Measurements from ENCODE around the gene CHD6. TPM values are rescaled to one million over a fixed set of nuclear protein-coding genes. Genes with fewer than 3 reads are reported as not detected.

CHD6 gene
- total and polyA plus RNA-seq, 5 donors from 2014 or later = 33.4 to 87.4 (median 39.7) TPM

DNA sequence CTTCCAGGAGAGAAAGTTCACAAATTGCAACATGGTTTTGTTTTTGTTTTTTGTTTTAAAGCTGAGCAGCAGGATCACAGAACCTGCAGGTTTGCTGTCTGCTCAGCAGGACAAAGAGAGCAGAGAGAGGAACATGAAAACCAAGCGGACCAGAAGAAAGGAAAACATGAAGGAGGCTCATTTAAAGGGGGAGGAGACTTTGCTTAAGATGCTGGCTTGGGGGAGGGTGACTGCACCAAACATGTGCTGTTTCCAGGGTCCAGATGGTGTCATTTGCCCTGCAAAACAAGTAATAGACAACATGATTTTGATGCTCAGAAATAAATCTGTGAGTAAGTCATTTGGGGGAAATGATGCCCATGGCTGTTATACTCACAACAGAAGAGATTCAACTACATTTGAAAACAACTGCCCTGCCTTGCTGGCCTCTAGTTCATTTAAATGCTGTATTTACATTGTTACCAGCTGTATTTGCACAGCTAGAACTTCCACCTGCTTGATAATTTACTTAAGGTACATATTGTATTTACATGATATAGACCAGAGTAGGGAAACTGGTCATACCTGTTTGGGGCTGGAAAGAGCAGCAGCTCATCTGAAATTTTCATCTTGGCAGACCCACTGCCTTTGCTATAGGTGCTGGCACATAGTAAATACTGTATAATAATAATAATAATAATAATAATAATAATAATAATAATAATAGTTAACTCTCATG lies 32.2 kb upstream of the CHD6 start:
- no peaks in the 10 kb centered on the region for H3K9me3 ChIP-seq (ENCODE audit: control insufficient read depth in 2 of 2, low read length in 2 of 2)
- Mint-ChIP-seq H3K36me3 (no peaks in the 10 kb centered on the region), H3K27ac (no peak overlapping the region), H3K4me3 (no peak overlapping the region), H3K27me3 (no peaks in the 10 kb centered on the region), H3K4me1 (no peaks in the 10 kb centered on the region), H3K9me3 (peaks cover 0 to 1% (median 0%) of the 10 kb centered on the region in 7 donors)
- no peaks in the 10 kb centered on the region for H3K4me1 ChIP-seq (ENCODE audit: control insufficient read depth, insufficient read depth, low read length, poor library complexity, severe bottlenecking)
- H3K27ac ChIP-seq (ENCODE audit: insufficient read depth, low read length, poor library complexity, severe bottlenecking) = no peak overlapping the region
- H3K36me3 ChIP-seq (ENCODE audit: control insufficient read depth, insufficient read depth, low read length) = no peaks in the 10 kb centered on the region
- ATAC-seq (ENCODE audit: low read depth in 2 of 2) (no peak), DNase-seq (no peak)
- H3K27me3 ChIP-seq (ENCODE audit: control insufficient read depth, insufficient read depth, low read length) = peaks cover 9% of the 10 kb centered on the region
- no peak overlapping the region for H3K4me3 ChIP-seq (ENCODE audit: low read depth, low read length)

DNA sequence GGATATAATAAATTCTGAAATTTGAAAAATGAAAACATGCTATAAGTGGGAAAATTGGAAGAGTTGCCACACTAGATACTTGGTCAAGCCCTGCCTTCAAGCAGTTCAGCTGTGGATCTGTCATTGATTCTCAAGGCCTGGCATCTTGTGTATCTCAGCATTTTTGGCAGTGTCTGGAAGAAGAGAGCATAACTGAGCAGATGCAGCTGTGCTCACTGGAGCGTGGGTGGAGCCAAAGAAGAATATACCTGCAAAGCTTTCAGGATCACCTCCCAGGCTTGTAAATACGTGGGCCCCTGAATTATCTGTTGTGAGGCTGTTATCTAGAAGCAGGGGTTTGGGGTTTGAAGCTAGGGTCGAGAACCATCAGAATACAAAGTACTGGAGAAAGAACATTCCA lies 31.3 kb upstream of the CHD6 start:
- ATAC-seq (ENCODE audit: low read depth in 2 of 2) (no peak), DNase-seq (no peak)
- Mint-ChIP-seq H3K4me1 (no peaks in the 10 kb centered on the region), H3K27ac (no peak overlapping the region), H3K36me3 (no peaks in the 10 kb centered on the region), H3K27me3 (peaks cover under 1% of the 10 kb centered on the region), H3K4me3 (no peak overlapping the region), H3K9me3 (peaks cover 0 to 1% (median 0%) of the 10 kb centered on the region in 7 donors)
- no peaks in the 10 kb centered on the region for H3K9me3 ChIP-seq (ENCODE audit: control insufficient read depth in 2 of 2, low read length in 2 of 2)
- H3K4me3 ChIP-seq (ENCODE audit: low read depth, low read length) = no peak overlapping the region
- H3K27me3 ChIP-seq (ENCODE audit: control insufficient read depth, insufficient read depth, low read length) = peaks cover 9% of the 10 kb centered on the region
- no peak overlapping the region for H3K27ac ChIP-seq (ENCODE audit: insufficient read depth, low read length, poor library complexity, severe bottlenecking)
- no peaks in the 10 kb centered on the region for H3K36me3 ChIP-seq (ENCODE audit: control insufficient read depth, insufficient read depth, low read length)
- H3K4me1 ChIP-seq (ENCODE audit: control insufficient read depth, insufficient read depth, low read length, poor library complexity, severe bottlenecking) = no peaks in the 10 kb centered on the region

DNA sequence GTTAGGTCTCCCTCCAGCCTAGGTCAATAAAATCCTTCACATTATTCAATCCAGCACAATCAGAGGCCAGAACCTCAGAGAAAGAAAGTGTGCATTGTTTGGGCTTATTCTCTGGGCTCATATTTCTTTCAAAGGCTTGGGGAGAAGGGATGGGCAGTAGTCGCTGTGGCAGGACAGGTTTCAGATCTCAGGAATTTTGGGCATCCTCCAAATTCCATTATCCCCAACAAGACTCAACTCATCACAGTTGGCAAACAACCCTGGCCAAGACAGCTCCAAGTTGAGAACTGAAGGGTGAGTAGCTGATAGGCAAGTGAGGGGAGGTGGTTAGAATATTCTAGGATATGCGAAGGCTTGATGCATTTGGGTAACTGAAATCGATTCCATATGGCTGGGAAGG lies 27.2 kb upstream of the CHD6 start:
- Histone ChIP-seq H3K27ac (ENCODE audit: insufficient read depth, low read length, poor library complexity, severe bottlenecking) (no peak overlapping the region), H3K4me3 (ENCODE audit: low read depth, low read length) (no peak overlapping the region), H3K36me3 (ENCODE audit: control insufficient read depth, insufficient read depth, low read length) (no peaks in the 10 kb centered on the region), H3K27me3 (ENCODE audit: control insufficient read depth, insufficient read depth, low read length) (peaks cover 10% of the 10 kb centered on the region), H3K9me3 (ENCODE audit: control insufficient read depth in 2 of 2, low read length in 2 of 2) (no peaks in the 10 kb centered on the region), H3K4me1 (ENCODE audit: control insufficient read depth, insufficient read depth, low read length, poor library complexity, severe bottlenecking) (no peaks in the 10 kb centered on the region)
- peaks cover 17% of the 10 kb centered on the region for H3K27me3 Mint-ChIP-seq
- no peak overlapping the region for H3K4me3 Mint-ChIP-seq
- no peaks in the 10 kb centered on the region for H3K36me3 Mint-ChIP-seq
- H3K4me1 Mint-ChIP-seq = no peaks in the 10 kb centered on the region
- peaks cover 0 to 1% (median 0%) of the 10 kb centered on the region in 7 donors for H3K9me3 Mint-ChIP-seq
- ATAC-seq (ENCODE audit: low read depth in 2 of 2) = no peak
- DNase-seq = no peak
- H3K27ac Mint-ChIP-seq = no peak overlapping the region

DNA sequence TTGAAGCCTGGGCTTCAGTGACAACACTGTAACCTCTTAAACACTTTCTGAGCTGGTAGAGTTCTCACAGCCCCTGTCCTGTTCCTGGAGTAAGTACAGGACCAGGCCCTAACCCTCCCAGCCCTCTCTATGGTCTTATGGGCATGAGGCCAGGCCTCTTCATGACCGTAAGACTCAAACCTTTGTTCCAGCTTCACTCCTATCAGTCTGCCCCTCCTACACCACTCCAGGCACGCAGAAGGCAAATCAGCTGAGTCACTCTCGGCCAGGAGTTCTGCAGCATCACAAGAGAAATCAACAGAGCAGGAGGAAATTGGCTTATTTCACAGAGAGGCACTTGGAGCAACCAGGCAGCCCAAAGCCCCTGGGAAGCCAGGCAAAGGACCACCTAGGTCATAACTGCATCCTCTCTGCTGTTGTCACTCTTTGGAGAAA lies 25.3 kb upstream of the CHD6 start:
- Mint-ChIP-seq H3K27me3 (peaks cover 34% of the 10 kb centered on the region), H3K9me3 (peaks cover 0 to 5% (median 0%) of the 10 kb centered on the region in 7 donors), H3K27ac (no peak overlapping the region), H3K36me3 (no peaks in the 10 kb centered on the region), H3K4me1 (peaks cover 0 to 3% (median 0%) of the 10 kb centered on the region in 4 donors), H3K4me3 (peak overlapping the region in 1 of 4 donors; percentile 34)
- Histone ChIP-seq H3K27ac (ENCODE audit: insufficient read depth, low read length, poor library complexity, severe bottlenecking) (no peak overlapping the region), H3K4me3 (ENCODE audit: low read depth, low read length) (no peak overlapping the region), H3K9me3 (ENCODE audit: control insufficient read depth in 2 of 2, low read length in 2 of 2) (no peaks in the 10 kb centered on the region), H3K27me3 (ENCODE audit: control insufficient read depth, insufficient read depth, low read length) (peaks cover 8% of the 10 kb centered on the region), H3K4me1 (ENCODE audit: control insufficient read depth, insufficient read depth, low read length, poor library complexity, severe bottlenecking) (no peaks in the 10 kb centered on the region), H3K36me3 (ENCODE audit: control insufficient read depth, insufficient read depth, low read length) (no peaks in the 10 kb centered on the region)
- ATAC-seq (ENCODE audit: low read depth in 2 of 2) (no peak), DNase-seq (no peak)

DNA sequence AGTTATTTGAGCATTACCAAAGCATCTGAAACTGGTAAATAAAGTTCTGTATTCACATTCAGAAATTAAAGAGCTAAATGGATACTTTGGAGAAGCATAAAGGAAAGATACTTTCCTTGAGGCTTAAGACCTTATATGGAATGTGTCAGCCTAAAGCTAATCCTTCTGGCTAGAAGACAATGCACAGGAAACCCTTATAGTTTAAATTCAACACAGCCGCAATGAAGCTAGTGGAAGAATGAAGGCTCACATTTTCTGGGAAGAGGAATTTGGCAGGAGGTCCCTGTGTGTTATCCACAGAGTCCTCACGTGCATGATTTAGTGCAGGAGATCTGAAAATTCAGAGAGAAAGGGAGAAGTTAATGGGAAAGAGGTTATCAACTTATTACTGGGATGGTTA lies 21.5 kb upstream of the CHD6 start:
- Histone ChIP-seq H3K9me3 (ENCODE audit: control insufficient read depth in 2 of 2, low read length in 2 of 2) (no peaks in the 10 kb centered on the region), H3K27me3 (ENCODE audit: control insufficient read depth, insufficient read depth, low read length) (peaks cover 18% of the 10 kb centered on the region), H3K4me3 (ENCODE audit: low read depth, low read length) (no peak overlapping the region), H3K27ac (ENCODE audit: insufficient read depth, low read length, poor library complexity, severe bottlenecking) (no peak overlapping the region), H3K4me1 (ENCODE audit: control insufficient read depth, insufficient read depth, low read length, poor library complexity, severe bottlenecking) (no peaks in the 10 kb centered on the region), H3K36me3 (ENCODE audit: control insufficient read depth, insufficient read depth, low read length) (no peaks in the 10 kb centered on the region)
- Mint-ChIP-seq H3K36me3 (no peaks in the 10 kb centered on the region), H3K27me3 (peaks cover 39% of the 10 kb centered on the region), H3K27ac (no peak overlapping the region), H3K4me1 (peaks cover 0 to 3% (median 0%) of the 10 kb centered on the region in 4 donors), H3K9me3 (peaks cover 0 to 5% (median 0%) of the 10 kb centered on the region in 7 donors), H3K4me3 (no peak overlapping the region)
- ATAC-seq (ENCODE audit: low read depth in 2 of 2) (no peak), DNase-seq (no peak)

DNA sequence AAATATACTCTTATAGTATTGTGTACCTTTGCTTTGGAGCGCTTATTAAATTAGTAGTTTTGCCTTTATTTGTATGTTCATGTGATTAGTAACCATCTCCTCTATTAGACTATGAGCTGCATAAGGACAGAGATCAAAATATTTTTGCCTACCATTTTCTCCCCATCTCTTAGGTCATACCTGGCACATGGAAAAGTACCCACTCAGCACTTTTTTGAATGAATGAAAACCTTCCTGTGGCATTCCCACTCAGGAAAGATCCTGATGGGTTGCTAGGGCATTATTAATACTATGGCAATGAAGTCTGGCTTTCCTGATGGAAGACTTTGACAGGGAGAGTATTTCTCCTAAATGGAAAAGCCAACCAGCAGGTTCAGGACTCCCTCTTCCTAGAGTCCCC lies 20.3 kb upstream of the CHD6 start:
- H3K27me3 ChIP-seq (ENCODE audit: control insufficient read depth, insufficient read depth, low read length) = peaks cover 16% of the 10 kb centered on the region
- H3K4me1 ChIP-seq (ENCODE audit: control insufficient read depth, insufficient read depth, low read length, poor library complexity, severe bottlenecking) = no peaks in the 10 kb centered on the region
- Mint-ChIP-seq H3K27me3 (peaks cover 32% of the 10 kb centered on the region), H3K36me3 (no peaks in the 10 kb centered on the region), H3K4me3 (no peak overlapping the region), H3K9me3 (peaks cover 0 to 4% (median 0%) of the 10 kb centered on the region in 7 donors), H3K27ac (no peak overlapping the region), H3K4me1 (peaks cover 0 to 3% (median 0%) of the 10 kb centered on the region in 4 donors)
- ATAC-seq (ENCODE audit: low read depth in 2 of 2) (no peak), DNase-seq (no peak)
- H3K27ac ChIP-seq (ENCODE audit: insufficient read depth, low read length, poor library complexity, severe bottlenecking) = no peak overlapping the region
- no peak overlapping the region for H3K4me3 ChIP-seq (ENCODE audit: low read depth, low read length)
- H3K9me3 ChIP-seq (ENCODE audit: control insufficient read depth in 2 of 2, low read length in 2 of 2) = no peaks in the 10 kb centered on the region
- H3K36me3 ChIP-seq (ENCODE audit: control insufficient read depth, insufficient read depth, low read length) = no peaks in the 10 kb centered on the region

DNA sequence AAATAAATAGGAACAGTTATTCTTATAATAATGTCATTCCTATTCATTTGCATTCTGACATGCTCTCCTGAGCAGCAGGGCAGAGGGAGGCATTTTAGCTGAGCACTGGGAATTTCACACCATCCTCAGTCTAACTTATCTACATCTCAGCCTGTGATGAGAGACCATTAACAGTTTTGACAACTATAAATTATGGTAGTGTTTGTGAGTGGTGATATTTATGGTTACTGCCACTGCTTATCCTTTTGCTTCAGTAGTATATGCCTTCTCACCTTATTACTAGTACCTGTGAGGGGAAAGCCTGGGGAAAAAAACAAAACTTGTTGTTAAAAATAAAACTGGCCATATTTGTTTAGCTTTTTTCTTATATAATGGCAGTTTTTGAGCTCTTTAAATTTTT lies 17.0 kb upstream of the CHD6 start:
- Histone ChIP-seq H3K36me3 (ENCODE audit: control insufficient read depth, insufficient read depth, low read length) (no peaks in the 10 kb centered on the region), H3K4me1 (ENCODE audit: control insufficient read depth, insufficient read depth, low read length, poor library complexity, severe bottlenecking) (no peaks in the 10 kb centered on the region), H3K4me3 (ENCODE audit: low read depth, low read length) (no peak overlapping the region), H3K27ac (ENCODE audit: insufficient read depth, low read length, poor library complexity, severe bottlenecking) (no peak overlapping the region), H3K9me3 (ENCODE audit: control insufficient read depth in 2 of 2, low read length in 2 of 2) (no peaks in the 10 kb centered on the region), H3K27me3 (ENCODE audit: control insufficient read depth, insufficient read depth, low read length) (peaks cover 18% of the 10 kb centered on the region)
- DNase-seq (no peak), ATAC-seq (ENCODE audit: low read depth in 2 of 2) (no peak)
- peaks cover 0 to 3% (median 0%) of the 10 kb centered on the region in 4 donors for H3K4me1 Mint-ChIP-seq
- no peaks in the 10 kb centered on the region for H3K36me3 Mint-ChIP-seq
- H3K27me3 Mint-ChIP-seq = peaks cover 24% of the 10 kb centered on the region
- no peak overlapping the region for H3K27ac Mint-ChIP-seq
- peaks cover 0 to 4% (median 0%) of the 10 kb centered on the region in 7 donors for H3K9me3 Mint-ChIP-seq
- H3K4me3 Mint-ChIP-seq = no peak overlapping the region

DNA sequence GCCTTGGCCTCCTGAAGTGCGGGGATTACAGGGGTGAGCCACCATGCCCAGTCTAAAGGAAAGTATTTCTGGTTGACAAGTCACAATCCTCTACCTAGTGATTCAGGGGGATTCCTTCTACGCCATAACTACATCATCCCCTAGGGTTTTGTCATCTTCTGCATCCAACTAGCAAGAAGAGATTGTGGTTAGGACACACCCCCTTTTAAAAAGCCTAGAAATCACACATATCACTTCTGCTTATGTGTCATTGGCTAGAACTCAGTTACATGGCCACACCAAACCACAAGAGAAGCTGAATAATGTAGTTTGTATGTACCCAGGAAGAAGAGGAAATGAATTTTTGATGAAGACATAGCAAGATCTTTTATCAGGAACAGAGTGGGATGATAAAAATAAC lies 14.7 kb upstream of the CHD6 start:
- H3K9me3 ChIP-seq (ENCODE audit: control insufficient read depth in 2 of 2, low read length in 2 of 2) = no peaks in the 10 kb centered on the region
- no peak overlapping the region for H3K27ac ChIP-seq (ENCODE audit: insufficient read depth, low read length, poor library complexity, severe bottlenecking)
- H3K4me3 ChIP-seq (ENCODE audit: low read depth, low read length) = no peak overlapping the region
- Mint-ChIP-seq H3K4me1 (no peaks in the 10 kb centered on the region), H3K9me3 (peaks cover 0 to 2% (median 0%) of the 10 kb centered on the region in 7 donors), H3K27ac (no peak overlapping the region), H3K4me3 (no peak overlapping the region), H3K36me3 (no peaks in the 10 kb centered on the region), H3K27me3 (peaks cover 11% of the 10 kb centered on the region)
- no peaks in the 10 kb centered on the region for H3K36me3 ChIP-seq (ENCODE audit: control insufficient read depth, insufficient read depth, low read length)
- H3K4me1 ChIP-seq (ENCODE audit: control insufficient read depth, insufficient read depth, low read length, poor library complexity, severe bottlenecking) = no peaks in the 10 kb centered on the region
- peaks cover 15% of the 10 kb centered on the region for H3K27me3 ChIP-seq (ENCODE audit: control insufficient read depth, insufficient read depth, low read length)
- ATAC-seq (ENCODE audit: low read depth in 2 of 2) = peak in 1 of 2 donors; percentile 20
- DNase-seq = no peak

Data from CD4-positive, CD25-positive, alpha-beta regulatory T cell (primary cell).